Gastroesophageal sphincter (tissue), 4 donors: Measurements from ENCODE around the gene AGPAT3. TPM values are rescaled to one million over a fixed set of nuclear protein-coding genes. Genes with fewer than 3 reads are reported as not detected.
"Not testable (repeated sequence)": the region's sequence is repeated elsewhere in the genome, so short reads cannot be mapped to it uniquely, and the experiment has no call there.

Experiments
- ATAC-seq: fragments of 150-250 bp; one replicate; pipeline ENCODE4 v1.9.1; 2016; ENCODE audit warnings: mild to moderate bottlenecking, moderate library complexity
- H3K27ac ChIP-seq, 4 donors: fragments of 200-600 bp; sonication (generic) in 3 of 4; 1 replicate in 3 of 4; 2 replicates in 1 of 4; pipeline ENCODE4 v1.5.1; 2016 to 2019
- H3K27me3 ChIP-seq: fragments of 200-600 bp; sonication (generic); one replicate; pipeline ENCODE4 v1.5.1; 2019
- H3K36me3 ChIP-seq, 2 donors: fragments of 200-600 bp; sonication (generic); one replicate each; pipeline ENCODE4 v1.5.1; 2019; ENCODE audit warnings: control low read depth in 1 of 2
- H3K4me1 ChIP-seq, 3 donors: fragments of 200-600 bp; sonication (generic); 1 replicate in 2 of 3; 2 replicates in 1 of 3; pipeline ENCODE4 v1.5.1; 2016 to 2019; ENCODE audit warnings: control low read depth in 2 of 3
- H3K4me3 ChIP-seq, 2 donors: fragments of 200-600 bp; sonication (generic); one replicate each; pipeline ENCODE4 v1.5.1; 2019; ENCODE audit warnings: mild to moderate bottlenecking in 1 of 2, moderate library complexity in 1 of 2
- H3K9me3 ChIP-seq, 3 donors: fragments of 200-600 bp; sonication (generic); one replicate each; pipeline ENCODE4 v1.5.1; 2017 to 2019; ENCODE audit warnings: control low read depth in 2 of 3
- EP300 ChIP-seq: sonication (generic); formaldehyde crosslinking; IDR thresholded peaks from one replicate; pipeline ENCODE4 v1.6.1; 2017; ENCODE audit warnings: antibody characterized with exemption, mild to moderate bottlenecking
- POLR2A ChIP-seq, 2 donors: fragments of 450-650 bp; IDR thresholded peaks; one replicate each; pipeline ENCODE4 v1.6.1; 2017; ENCODE audit warnings: antibody characterized with exemption in 2 of 2, mild to moderate bottlenecking in 2 of 2, moderate library complexity in 1 of 2
- POLR2AphosphoS5 ChIP-seq: sonication (generic); formaldehyde crosslinking; IDR thresholded peaks from one replicate; pipeline ENCODE4 v1.6.1; 2017; ENCODE audit warnings: antibody characterized with exemption
- WGBS, 2 donors: methylation state at CpG; one replicate each; pipeline ENCODE4 v1.1.5; 2018; ENCODE audit warnings: low coverage in 1 of 2; 5-methylcytosine and 5-hydroxymethylcytosine counted together
- total RNA-seq, 4 donors: library from RNA; depleted of rRNA; stranded (reverse); fragments of >200 nt; gene quantifications; one replicate each; pipeline ENCODE4 v1.1.0, GENCODE V29; 2016
- TF ChIP-seq, protein P1 (sequence below), 4 experiments: fragments of 200-600 bp in 2 of 4; fragments of 450-650 bp in 2 of 4; sonication (generic) in 1 of 4; IDR thresholded peaks; one replicate each; pipeline ENCODE4 v1.5.1; 2017 to 2019; ENCODE audit warnings: antibody characterized with exemption in 4 of 4, mild to moderate bottlenecking in 2 of 4, moderate library complexity in 2 of 4

Gene AGPAT3
- total RNA-seq, 4 donors from 2014 or later = 27.1 to 46.9 (median 32.2) TPM

DNA sequence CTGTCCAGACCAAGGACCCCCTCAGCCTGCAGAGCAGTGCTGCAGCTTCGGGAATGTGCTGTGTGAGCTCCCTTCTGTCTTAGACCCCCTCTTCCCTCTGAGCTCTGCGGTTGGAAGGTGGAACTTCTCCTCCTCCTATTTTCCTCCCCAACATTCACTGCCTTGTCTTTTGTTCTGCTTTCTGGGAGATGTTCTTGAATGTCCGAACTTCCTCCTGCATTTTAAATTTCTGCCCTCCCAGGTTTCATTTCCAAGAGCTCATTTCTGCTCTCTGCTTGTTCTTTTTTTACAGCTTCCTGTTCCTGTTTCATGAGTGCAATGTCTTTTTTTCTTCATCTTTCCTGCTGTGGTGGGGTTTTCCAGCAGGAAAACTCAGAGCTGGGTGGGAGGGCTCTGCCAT is 46.3 kb upstream of the AGPAT3 start:
- no peak for ATAC-seq
- Histone ChIP-seq H3K36me3 (no peaks in the 10 kb centered on the region), H3K9me3 (peaks cover 0 to 9% (median 0%) of the 10 kb centered on the region in 3 donors), H3K27me3 (peaks cover 18% of the 10 kb centered on the region), H3K27ac (no peak overlapping the region), H3K4me3 (no peak overlapping the region), H3K4me1 (no peaks in the 10 kb centered on the region)
- TF ChIP-seq, protein P1, sequence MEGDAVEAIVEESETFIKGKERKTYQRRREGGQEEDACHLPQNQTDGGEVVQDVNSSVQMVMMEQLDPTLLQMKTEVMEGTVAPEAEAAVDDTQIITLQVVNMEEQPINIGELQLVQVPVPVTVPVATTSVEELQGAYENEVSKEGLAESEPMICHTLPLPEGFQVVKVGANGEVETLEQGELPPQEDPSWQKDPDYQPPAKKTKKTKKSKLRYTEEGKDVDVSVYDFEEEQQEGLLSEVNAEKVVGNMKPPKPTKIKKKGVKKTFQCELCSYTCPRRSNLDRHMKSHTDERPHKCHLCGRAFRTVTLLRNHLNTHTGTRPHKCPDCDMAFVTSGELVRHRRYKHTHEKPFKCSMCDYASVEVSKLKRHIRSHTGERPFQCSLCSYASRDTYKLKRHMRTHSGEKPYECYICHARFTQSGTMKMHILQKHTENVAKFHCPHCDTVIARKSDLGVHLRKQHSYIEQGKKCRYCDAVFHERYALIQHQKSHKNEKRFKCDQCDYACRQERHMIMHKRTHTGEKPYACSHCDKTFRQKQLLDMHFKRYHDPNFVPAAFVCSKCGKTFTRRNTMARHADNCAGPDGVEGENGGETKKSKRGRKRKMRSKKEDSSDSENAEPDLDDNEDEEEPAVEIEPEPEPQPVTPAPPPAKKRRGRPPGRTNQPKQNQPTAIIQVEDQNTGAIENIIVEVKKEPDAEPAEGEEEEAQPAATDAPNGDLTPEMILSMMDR (IDR thresholded peaks at IDR 0.05) = no peak
- no peak for TF ChIP-seq POLR2A (IDR thresholded peaks at IDR 0.05)
- no peak for TF ChIP-seq EP300
- no peak for TF ChIP-seq POLR2AphosphoS5
- 86 to 95% methylated on average over 2 to 3 of the region's 3 CpGs for WGBS, 2 donors

- no peak for ATAC-seq
- no peak overlapping the region for H3K27ac ChIP-seq
- H3K36me3 ChIP-seq = no peaks in the 10 kb centered on the region
- TF ChIP-seq EP300 = no peak
- TF ChIP-seq POLR2A (IDR thresholded peaks at IDR 0.05) = no peak
- no peak for TF ChIP-seq POLR2AphosphoS5
- TF ChIP-seq, protein P1 (IDR thresholded peaks at IDR 0.05) = no peak
- no peaks in the 10 kb centered on the region for H3K4me1 ChIP-seq
- no peak overlapping the region for H3K4me3 ChIP-seq
- 65 to 100% methylated on average over 1 to 4 of the region's 25 CpGs for WGBS, 2 donors
- peaks cover 18% of the 10 kb centered on the region for H3K27me3 ChIP-seq
- H3K9me3 ChIP-seq = peaks cover 0 to 9% (median 0%) of the 10 kb centered on the region in 3 donors
Observed at GRCh38 chr21:43819511-43820405, 45.3 kb upstream of the AGPAT3 start.

GRCh38 chr21:43820466-43820865 is 44.6 kb upstream of the AGPAT3 start:
- H3K4me1 ChIP-seq = no peaks in the 10 kb centered on the region
- TF ChIP-seq EP300 = no peak
- TF ChIP-seq, protein P1 (IDR thresholded peaks at IDR 0.05) = no peak
- TF ChIP-seq POLR2AphosphoS5 = no peak
- TF ChIP-seq POLR2A (IDR thresholded peaks at IDR 0.05) = no peak
- 89 to 95% methylated on average over 8 to 9 of the region's 11 CpGs for WGBS, 2 donors

GRCh38 chr21:43822166-43822565 is 42.9 kb upstream of the AGPAT3 start:
- not testable (repeated sequence) for ATAC-seq, H3K27ac ChIP-seq, H3K9me3 ChIP-seq, H3K4me1 ChIP-seq, H3K36me3 ChIP-seq, H3K4me3 ChIP-seq
- no CpG with 5 or more reads among the region's 25 CpGs for WGBS, 2 donors
- peaks cover 18% of the 10 kb centered on the region for H3K27me3 ChIP-seq

More at GRCh38 chr21:43820466-43820865, 44.6 kb upstream of the AGPAT3 start:
- Histone ChIP-seq H3K4me3 (no peak overlapping the region), H3K36me3 (no peaks in the 10 kb centered on the region), H3K9me3 (peaks cover 0 to 9% (median 0%) of the 10 kb centered on the region in 3 donors), H3K27ac (no peak overlapping the region), H3K27me3 (peaks cover 18% of the 10 kb centered on the region)
- no peak for ATAC-seq

DNA sequence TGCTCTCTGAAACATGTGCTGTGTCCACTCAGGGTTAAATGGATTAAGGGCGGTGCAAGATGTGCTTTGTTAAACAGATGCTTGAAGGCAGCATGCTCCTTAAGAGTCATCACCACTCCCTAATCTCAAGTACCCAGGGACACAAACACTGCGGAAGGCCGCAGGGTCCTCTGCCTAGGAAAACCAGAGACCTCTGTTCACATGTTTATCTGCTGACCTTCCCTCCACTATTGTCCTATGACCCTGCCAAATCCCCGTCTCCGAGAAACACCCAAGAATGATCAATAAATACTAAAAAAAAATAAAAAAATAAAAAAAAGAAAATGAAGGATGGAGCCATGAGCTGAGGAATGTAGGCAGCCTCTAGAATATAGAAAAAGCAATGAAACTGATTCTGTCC is 42.3 kb upstream of the AGPAT3 start:
- not testable (repeated sequence) for H3K4me1 ChIP-seq, H3K9me3 ChIP-seq, H3K36me3 ChIP-seq, H3K4me3 ChIP-seq, ATAC-seq, H3K27ac ChIP-seq
- 100% methylated on average over 1 of the region's 5 CpGs; no CpG with 5 or more reads in 1 of the 2 donors for WGBS, 2 donors
- H3K27me3 ChIP-seq = peaks cover 15% of the 10 kb centered on the region
